Measurements from ENCODE around the gene ANTKMT. TPM values are rescaled to one million over a fixed set of nuclear protein-coding genes. Genes with fewer than 3 reads are reported as not detected.

ANTKMT gene
- total RNA-seq, 1 experiment from 2014 or later: 55.0 TPM

GRCh38 chr16:747978-748746 lies 27.2 kb downstream of the ANTKMT start:
- no peaks in the 10 kb centered on the region for H4K20me1 ChIP-seq (ENCODE audit: insufficient read depth)
- ChIA-PET POLR2A (ENCODE audit: unreplicated experiment) (no interaction called here), CTCF (no interaction called here)
- no peaks in the 10 kb centered on the region for H3K9me2 ChIP-seq (ENCODE audit: insufficient read depth)
- intact Hi-C loops (cut with micrococcal nuclease; ENCODE audit: unreplicated experiment): no loop called here
- no peaks in the 10 kb centered on the region for H3K9me3 ChIP-seq (ENCODE audit: insufficient read depth, low read depth)
- no peaks in the 10 kb centered on the region for H3K36me3 ChIP-seq (ENCODE audit: low read depth)
- no peak overlapping the region for H3K4me2 ChIP-seq
- BruUV-seq (replicated peaks): no TSS peak
- no peaks in the 10 kb centered on the region for H3K27me3 ChIP-seq (ENCODE audit: insufficient read depth, low read depth)
- no peak for DNase-seq
- no peak overlapping the region for H3K27ac ChIP-seq
- H2AFZ ChIP-seq: no peak overlapping the region
- H3F3A ChIP-seq (ENCODE audit: insufficient read depth, low read depth): 0 out of 2 replicates have a peak, but pooled peaks cover 4% of the 10 kb centered on the region
- H3K4me1 ChIP-seq (replicated peaks; ENCODE audit: insufficient read depth): no peaks in the 10 kb centered on the region
- H3K79me2 ChIP-seq (ENCODE audit: low read depth): no peaks in the 10 kb centered on the region
- no peak overlapping the region for H3K4me3 ChIP-seq
- no peak for TF ChIP-seq CTCF (conservative IDR thresholded peaks at IDR 0.05)
- TF ChIP-seq EZH2 (IDR thresholded peaks at IDR 0.05; ENCODE audit: low read depth): no peak

GRCh38 chr16:749010-749409 lies 28.1 kb downstream of the ANTKMT start:
- H3K9me3 ChIP-seq (ENCODE audit: insufficient read depth, low read depth): no peaks in the 10 kb centered on the region
- no peak overlapping the region for H3K4me3 ChIP-seq
- no TSS peak for BruUV-seq (replicated peaks)
- H3K4me2 ChIP-seq: no peak overlapping the region
- H3K27me3 ChIP-seq (ENCODE audit: insufficient read depth, low read depth): no peaks in the 10 kb centered on the region
- intact Hi-C loops (cut with micrococcal nuclease; ENCODE audit: unreplicated experiment): no loop called here
- H3K27ac ChIP-seq: no peak overlapping the region
- ChIA-PET POLR2A (ENCODE audit: unreplicated experiment) (interaction anchor here (0.7 to 0.8 kb wide), 3 partner anchors 10 to 37 kb away, joined by 9 to 24 read pairs (median 23); partner anchors contain the start of gene MSLN), CTCF (interaction anchor here (0.6 kb wide), 1 partner anchor 710 kb away, joined by 5 read pairs; no protein-coding TSS in a partner anchor)
- no peaks in the 10 kb centered on the region for H3K79me2 ChIP-seq (ENCODE audit: low read depth)
- H3K4me1 ChIP-seq (replicated peaks; ENCODE audit: insufficient read depth): no peaks in the 10 kb centered on the region
- H2AFZ ChIP-seq: no peak overlapping the region
- no peaks in the 10 kb centered on the region for H3K36me3 ChIP-seq (ENCODE audit: low read depth)
- no peaks in the 10 kb centered on the region; the same call in 1 of the 2 replicates for H4K20me1 ChIP-seq (ENCODE audit: insufficient read depth)
- 0 out of 2 replicates have a peak, but pooled peaks cover 4% of the 10 kb centered on the region for H3F3A ChIP-seq (ENCODE audit: insufficient read depth, low read depth)
- no peaks in the 10 kb centered on the region for H3K9me2 ChIP-seq (ENCODE audit: insufficient read depth)
- peak in 1 of 2 experiments; percentile 50 for DNase-seq
- TF ChIP-seq EZH2 (IDR thresholded peaks at IDR 0.05; ENCODE audit: low read depth) (no peak), CTCF (conservative IDR thresholded peaks at IDR 0.05) (no peak)

GRCh38 chr16:750485-750884 lies 29.5 kb downstream of the ANTKMT start:
- no peak overlapping the region for H3K4me3 ChIP-seq
- H3K36me3 ChIP-seq (ENCODE audit: low read depth): no peaks in the 10 kb centered on the region
- no peaks in the 10 kb centered on the region for H3K9me2 ChIP-seq (ENCODE audit: insufficient read depth)
- H3K79me2 ChIP-seq (ENCODE audit: low read depth): no peaks in the 10 kb centered on the region
- ChIA-PET POLR2A (ENCODE audit: unreplicated experiment) (no interaction called here), CTCF (no interaction called here)
- H3K4me1 ChIP-seq (replicated peaks; ENCODE audit: insufficient read depth): no peaks in the 10 kb centered on the region
- H2AFZ ChIP-seq: no peak overlapping the region
- no peak for DNase-seq
- no peak overlapping the region for H3K4me2 ChIP-seq
- no peak for TF ChIP-seq EZH2 (IDR thresholded peaks at IDR 0.05; ENCODE audit: low read depth)
- no peak for TF ChIP-seq CTCF (conservative IDR thresholded peaks at IDR 0.05)
- intact Hi-C loops (cut with micrococcal nuclease; ENCODE audit: unreplicated experiment): no loop called here
- H3K27ac ChIP-seq: no peak overlapping the region
- no peaks in the 10 kb centered on the region for H3K9me3 ChIP-seq (ENCODE audit: insufficient read depth, low read depth)
- H3F3A ChIP-seq (ENCODE audit: insufficient read depth, low read depth): 0 out of 2 replicates have a peak, but pooled peaks cover 4% of the 10 kb centered on the region
- no peaks in the 10 kb centered on the region for H3K27me3 ChIP-seq (ENCODE audit: insufficient read depth, low read depth)
- no TSS peak for BruUV-seq (replicated peaks)
- H4K20me1 ChIP-seq (ENCODE audit: insufficient read depth): no peaks in the 10 kb centered on the region; the same call in 1 of the 2 replicates

All from PC-9 (cell line).